HG03432 (cell line): ENCODE data around the gene TLR8.
"Not testable (repeated sequence)": the region's sequence is repeated elsewhere in the genome, so short reads cannot be mapped to it uniquely, and the experiment has no call there.

Experiments used
- ATAC-seq: cut with Tn5 transposase; IDR thresholded peaks from one replicate; pipeline ENCODE4 v1.9.1; 2021; ENCODE audit warnings: mild to moderate bottlenecking, moderate library complexity; ENCODE audit not compliant: unreplicated experiment

TLR8 gene

GRCh38 chrX:12896935-12897334 is 9.5 kb upstream of the TLR8 start:
- no peak for ATAC-seq

GRCh38 chrX:12898073-12898472 is 8.3 kb upstream of the TLR8 start:
- ATAC-seq = no peak

DNA sequence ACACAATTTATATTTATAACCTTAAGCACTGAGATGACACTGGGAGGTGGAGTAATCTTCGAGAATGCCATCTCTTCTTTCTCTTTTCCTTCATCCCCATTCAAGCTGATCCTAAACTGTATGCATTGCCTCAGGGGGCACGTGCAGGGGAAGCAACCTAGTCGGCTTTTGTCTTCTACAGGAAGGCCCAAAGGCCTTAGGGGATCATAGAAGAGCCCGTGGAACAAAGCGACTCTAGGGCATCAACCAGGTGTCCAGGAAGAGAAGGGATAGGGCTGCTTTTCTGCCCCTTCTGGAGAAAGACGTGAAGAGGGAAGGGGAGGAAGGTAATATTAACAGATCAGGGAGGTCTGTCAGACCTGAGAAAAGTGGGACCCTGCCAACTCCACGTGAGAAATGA is 6.9 kb upstream of the TLR8 start:
- ATAC-seq = no peak

GRCh38 chrX:12901486-12901885 is 4.9 kb upstream of the TLR8 start:
- no peak for ATAC-seq

DNA sequence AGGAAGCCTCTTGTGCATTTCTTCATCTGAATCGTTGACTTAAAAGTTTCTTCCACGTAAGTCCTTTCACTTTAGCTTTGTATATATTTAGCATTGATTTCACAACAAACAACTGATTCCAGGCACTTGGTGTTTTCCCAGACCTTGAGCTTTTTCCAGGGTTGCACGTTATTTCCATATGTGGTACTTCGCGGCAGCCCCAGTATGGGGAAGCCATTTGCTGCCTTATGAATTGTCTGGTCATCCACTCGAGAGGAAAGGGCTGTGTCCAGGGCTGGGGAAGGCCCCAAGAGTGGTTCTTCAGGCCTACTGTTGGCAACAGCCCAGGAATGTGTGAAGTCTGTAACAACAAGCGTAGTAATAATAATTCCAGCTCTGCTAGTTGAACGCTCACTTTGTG is 2.8 kb upstream of the TLR8 start:
- ATAC-seq = no peak

DNA sequence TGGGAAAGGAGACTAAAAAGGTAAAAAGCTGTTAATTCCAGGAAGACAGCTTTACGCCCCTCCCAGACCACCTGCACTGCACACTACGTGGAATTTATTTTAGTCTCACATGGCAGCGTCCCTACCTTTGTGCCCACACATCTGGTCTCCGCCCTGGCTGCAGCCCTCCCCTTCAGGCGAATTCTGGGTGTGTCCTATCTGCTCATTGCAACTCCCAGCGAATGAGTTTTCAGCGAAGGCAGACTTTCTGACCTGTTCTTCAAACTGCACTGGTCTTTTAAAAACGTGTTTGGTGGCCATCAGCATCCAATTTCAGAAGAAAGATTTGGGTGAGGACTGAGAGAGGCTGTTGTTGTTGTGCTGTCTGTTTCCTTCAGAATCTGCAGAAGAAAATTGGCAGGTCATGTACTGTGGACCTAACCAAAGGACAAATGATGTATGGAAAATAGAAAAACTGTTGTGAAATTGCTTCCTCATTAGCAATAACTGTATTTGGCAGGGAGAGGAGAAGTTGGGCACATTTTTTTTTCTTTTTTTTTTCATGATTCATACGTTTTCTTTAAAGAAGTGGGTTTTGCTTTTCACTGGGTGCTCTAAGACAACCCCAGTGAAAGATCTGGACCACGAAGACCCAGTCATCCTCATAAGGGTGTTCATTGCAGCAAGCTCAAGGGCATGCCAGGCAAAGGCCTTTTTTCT is 4.2 kb downstream of the TLR8 start:
- ATAC-seq = no peak

DNA sequence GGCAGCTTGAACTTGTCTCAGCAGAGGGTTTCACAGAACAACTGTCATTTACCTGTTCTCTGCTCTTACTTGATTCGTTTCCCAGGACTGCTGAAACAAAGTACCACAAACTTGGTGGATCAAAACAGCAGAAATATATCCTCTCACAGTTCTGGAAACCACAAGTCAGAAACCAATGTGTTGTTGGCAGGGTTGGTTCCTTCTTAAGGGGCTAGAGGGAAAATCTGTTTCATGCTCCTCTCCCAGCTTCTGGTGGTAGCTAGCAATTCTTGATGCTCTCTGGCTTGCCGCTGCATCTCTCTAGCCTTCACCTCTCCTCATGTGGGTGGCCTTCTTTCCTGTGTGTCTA is 4.7 kb downstream of the TLR8 start:
- ATAC-seq = no peak

DNA sequence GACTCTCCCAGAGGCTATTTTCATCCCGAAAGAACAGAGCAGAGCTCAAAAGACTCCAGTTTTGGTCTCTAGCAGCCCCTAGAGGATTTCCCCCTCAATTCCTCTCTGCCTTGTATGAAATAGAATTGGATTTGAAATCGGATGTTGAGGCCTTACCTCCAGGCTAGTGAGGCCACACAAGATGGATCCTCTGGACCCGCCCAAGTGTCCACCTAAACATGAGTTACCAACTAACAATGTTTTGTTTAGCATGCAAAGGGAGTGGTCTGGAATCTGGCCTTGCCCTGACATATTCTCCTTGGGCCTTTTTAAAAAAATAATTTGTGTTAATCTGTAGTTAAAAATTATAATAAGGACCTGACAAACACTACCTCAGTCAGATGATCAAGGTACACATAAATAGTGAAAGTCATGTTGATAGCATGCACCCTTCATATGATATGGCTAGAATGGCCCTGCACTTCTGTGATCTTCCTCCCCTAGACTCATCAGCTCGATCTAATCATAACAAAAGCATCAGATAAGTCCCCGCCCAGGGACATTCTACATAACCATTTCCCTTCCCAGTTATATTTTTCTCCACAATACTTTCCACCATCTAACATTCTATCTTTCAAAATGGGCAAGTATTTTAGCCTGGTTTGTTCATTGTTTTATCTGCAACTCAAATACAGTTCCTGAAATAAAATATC is 6.5 kb downstream of the TLR8 start:
- no peak for ATAC-seq

- ATAC-seq = no peak
Measured at GRCh38 chrX:12917753-12918152, 11.3 kb downstream of the TLR8 start.

GRCh38 chrX:12919051-12919450 is 12.6 kb downstream of the TLR8 start:
- no peak for ATAC-seq

- ATAC-seq = no peak
Measured at GRCh38 chrX:12919620-12920019, 13.2 kb downstream of the TLR8 start.

DNA sequence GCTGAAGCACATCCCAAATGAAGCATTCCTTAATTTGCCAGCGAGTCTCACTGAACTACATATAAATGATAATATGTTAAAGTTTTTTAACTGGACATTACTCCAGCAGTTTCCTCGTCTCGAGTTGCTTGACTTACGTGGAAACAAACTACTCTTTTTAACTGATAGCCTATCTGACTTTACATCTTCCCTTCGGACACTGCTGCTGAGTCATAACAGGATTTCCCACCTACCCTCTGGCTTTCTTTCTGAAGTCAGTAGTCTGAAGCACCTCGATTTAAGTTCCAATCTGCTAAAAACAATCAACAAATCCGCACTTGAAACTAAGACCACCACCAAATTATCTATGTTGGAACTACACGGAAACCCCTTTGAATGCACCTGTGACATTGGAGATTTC is 14.6 kb downstream of the TLR8 start:
- ATAC-seq = no peak

GRCh38 chrX:12921886-12922598 is 15.6 kb downstream of the TLR8 start:
- ATAC-seq = no peak

GRCh38 chrX:12922599-12922919 is 16.1 kb downstream of the TLR8 start:
- no peak for ATAC-seq

GRCh38 chrX:12929701-12930100 is 23.3 kb downstream of the TLR8 start:
- no peak for ATAC-seq

DNA sequence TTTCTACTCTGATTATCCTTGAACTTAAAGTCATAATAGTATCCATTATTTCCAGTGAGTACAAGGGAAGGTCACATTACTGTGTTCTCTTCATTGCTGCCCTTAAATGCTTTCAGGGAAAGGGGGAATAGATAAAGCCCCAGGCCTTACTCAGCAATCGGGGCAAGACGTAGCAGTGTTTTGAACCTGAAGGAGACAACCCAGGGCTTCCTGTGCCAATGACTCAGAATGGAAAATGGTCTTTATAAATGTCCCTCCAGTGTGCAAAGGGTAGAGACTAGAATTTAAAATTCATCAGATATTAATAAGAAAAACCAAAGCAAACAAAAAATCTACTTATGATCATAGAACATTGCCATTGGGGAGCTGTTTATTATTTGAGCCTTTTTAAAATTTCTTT is 23.7 kb downstream of the TLR8 start:
- ATAC-seq = no peak

DNA sequence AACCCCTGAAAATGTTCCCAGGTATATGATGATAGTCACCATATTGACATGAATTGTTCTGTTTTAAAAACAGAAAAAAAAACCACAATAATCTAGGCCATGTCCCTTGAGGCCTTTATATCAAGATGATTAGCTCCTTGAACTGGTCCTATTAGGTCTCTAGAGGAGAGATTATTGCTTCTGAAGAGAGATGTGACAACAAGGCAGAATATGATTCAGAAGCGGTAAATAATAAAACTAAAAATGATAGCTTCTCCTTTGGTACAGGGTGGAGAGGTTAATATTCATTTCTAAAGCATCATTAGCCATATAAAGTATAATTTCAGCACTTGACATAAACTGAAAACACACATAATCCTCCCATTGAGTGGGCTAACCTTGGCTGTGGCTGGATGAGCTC is 25.8 kb downstream of the TLR8 start:
- ATAC-seq = no peak

DNA sequence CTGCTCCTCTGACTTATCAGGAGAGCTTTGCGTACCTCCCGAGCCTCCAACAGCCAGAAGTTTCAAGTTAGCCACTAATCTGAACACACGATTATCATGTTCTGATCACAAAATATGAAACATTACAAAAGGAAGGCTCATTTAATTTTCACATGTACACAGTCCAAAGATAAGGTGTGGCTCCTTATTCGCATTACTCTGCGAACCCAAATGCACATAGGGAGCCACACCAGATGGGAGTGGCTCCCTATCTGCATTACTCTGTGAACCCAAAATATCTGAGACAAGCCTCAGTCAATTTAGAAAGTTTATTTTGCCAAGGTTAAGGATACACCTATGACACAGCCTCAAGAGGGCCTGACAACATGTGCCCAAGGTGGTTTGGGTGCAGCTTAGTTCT is 28.4 kb downstream of the TLR8 start:
- ATAC-seq = no peak

DNA sequence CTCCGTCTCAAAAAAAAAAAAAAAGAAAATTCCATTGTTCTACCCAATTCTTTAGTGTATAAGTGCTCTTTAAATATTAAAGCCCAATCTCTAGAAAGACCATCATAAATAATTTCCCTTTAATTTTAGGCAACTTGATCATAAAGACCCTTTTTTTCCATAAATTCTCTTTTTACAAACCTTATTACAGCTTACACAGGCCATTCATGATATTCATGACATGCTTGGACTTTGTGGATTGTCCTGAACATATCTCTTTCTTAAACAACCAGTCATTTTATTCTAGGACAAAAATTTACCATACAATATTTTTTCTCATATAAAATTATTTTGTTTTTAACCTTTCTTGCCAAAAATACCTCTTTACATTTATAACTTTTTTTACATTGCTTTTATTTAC is 30.5 kb downstream of the TLR8 start:
- no peak for ATAC-seq

GRCh38 chrX:12940471-12940870 is 34.1 kb downstream of the TLR8 start:
- not testable (repeated sequence) for ATAC-seq

DNA sequence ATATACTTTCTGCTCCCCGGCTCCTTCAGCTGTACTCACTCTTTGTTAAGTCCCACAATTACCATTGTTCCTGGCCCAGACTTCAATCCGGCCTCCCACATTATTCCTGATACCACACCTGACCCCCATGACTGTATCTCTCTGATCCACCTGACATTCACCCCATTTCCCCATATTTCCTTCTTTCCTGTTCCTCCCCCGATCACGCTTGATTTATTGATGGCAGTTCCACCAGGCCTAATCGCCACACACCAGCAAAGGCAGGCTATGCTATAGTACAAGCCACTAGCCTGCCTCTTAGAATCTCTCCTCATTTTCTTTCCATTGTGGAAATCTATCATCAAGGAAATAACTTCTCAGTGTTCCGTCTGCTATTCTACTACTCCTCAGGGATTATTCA is 37.2 kb downstream of the TLR8 start:
- ATAC-seq = not testable (repeated sequence)

GRCh38 chrX:12944452-12944851 is 38.0 kb downstream of the TLR8 start:
- not testable (repeated sequence) for ATAC-seq
